ENCODE results near the gene DLG2. TPM values are rescaled to one million over a fixed set of nuclear protein-coding genes. Genes with fewer than 3 reads are reported as not detected.

Gene DLG2
- total and polyA plus RNA-seq, 2 of the 8 experiments (the other 6 are each of a cell fraction or from before 2014, with no cell fraction given), result 1.7 to 14.3 TPM

GRCh38 chr11:83945976-83946375 lies 1681.2 kb downstream of the DLG2 start:
- Histone ChIP-seq H2BK15ac (ENCODE audit: low read length) (no peak overlapping the region), H3K4me1 (replicated peaks in 1 of 4; ENCODE audit: control insufficient read depth in 3 of 4, insufficient read depth in 4 of 4, low read length in 3 of 4) (no peaks in the 10 kb centered on the region; a peak in 2 of 7 replicates), H3K27me3 (replicated peaks in 1 of 4; ENCODE audit: control insufficient read depth in 3 of 4, extremely low read depth in 1 of 4, insufficient read depth in 3 of 4, low read length in 3 of 4) (no peaks in the 10 kb centered on the region), H4K5ac (ENCODE audit: insufficient read length, low read depth, low read length) (no peak overlapping the region), H3K27ac (ENCODE audit: low read depth, low read length) (no peak overlapping the region), H3K79me1 (ENCODE audit: low read depth, low read length) (no peaks in the 10 kb centered on the region), H3K4ac (replicated peaks; ENCODE audit: insufficient read length, low read depth, low read length) (no peak overlapping the region), H4K8ac (ENCODE audit: extremely low read depth, insufficient read depth, low read length) (no peak overlapping the region), H3K4me2 (ENCODE audit: insufficient read depth in 1 of 2, low read depth in 2 of 2, low read length in 2 of 2) (no peak overlapping the region), H3K23me2 (ENCODE audit: low read depth, low read length) (no peaks in the 10 kb centered on the region), H3K14ac (ENCODE audit: insufficient read length) (no peak overlapping the region), H2AFZ (ENCODE audit: low read length) (no peak overlapping the region), H3K4me3 (ENCODE audit: extremely low read depth in 1 of 4, insufficient read depth in 2 of 4, low read depth in 3 of 4, low read length in 4 of 4) (no peak overlapping the region), H4K91ac (replicated peaks; ENCODE audit: insufficient read length, low read length) (no peak overlapping the region), H3K23ac (ENCODE audit: insufficient read length) (no peak overlapping the region), H2AK5ac (ENCODE audit: low read depth, low read length) (no peak overlapping the region), H2BK20ac (ENCODE audit: low read length) (no peak overlapping the region), H3K9me3 (ENCODE audit: insufficient read depth in 2 of 2, low read depth in 1 of 2, low read length in 1 of 2) (no peaks in the 10 kb centered on the region), H4K20me1 (replicated peaks in 1 of 2; ENCODE audit: control insufficient read depth in 1 of 2, insufficient read depth in 2 of 2, low read length in 2 of 2) (no peaks in the 10 kb centered on the region), H2BK5ac (ENCODE audit: low read depth, low read length) (no peak overlapping the region), H3K36me3 (ENCODE audit: control insufficient read depth in 2 of 4, insufficient read depth in 4 of 4, low read length in 3 of 4) (no peaks in the 10 kb centered on the region), H3K18ac (ENCODE audit: extremely low read depth, low read length) (no peak overlapping the region), H2BK12ac (ENCODE audit: low read depth, low read length) (no peak overlapping the region), H3K9ac (replicated peaks in 1 of 4; ENCODE audit: extremely low read depth in 1 of 4, low read depth in 3 of 4, low read length in 3 of 4) (no peak overlapping the region), H2BK120ac (replicated peaks; ENCODE audit: low read depth, low read length) (no peak overlapping the region), H3K56ac (replicated peaks; ENCODE audit: insufficient read length, low read depth, low read length) (no peak overlapping the region), H3K79me2 (ENCODE audit: control insufficient read depth in 1 of 2, insufficient read depth in 2 of 2, low read length in 2 of 2) (no peaks in the 10 kb centered on the region)
- TF ChIP-seq JUN (IDR thresholded peaks at IDR 0.05; ENCODE audit: low read depth, low read length) (no peak), CHD1 (IDR thresholded peaks at IDR 0.05; ENCODE audit: low read depth, low read length) (no peak), CTCF (IDR thresholded peaks at IDR 0.05; ENCODE audit: control extremely low read depth in 1 of 3, insufficient read depth in 1 of 3, low read depth in 1 of 3, low read length in 3 of 3) (no peak), SIX5 (IDR thresholded peaks at IDR 0.05; ENCODE audit: low read depth, low read length) (no peak), EGR1 (IDR thresholded peaks at IDR 0.05; ENCODE audit: borderline replicate concordance, low read depth, low read length) (no peak), SUZ12 (IDR thresholded peaks at IDR 0.05; ENCODE audit: low read length) (no peak), SP4 (IDR thresholded peaks at IDR 0.05; ENCODE audit: low read length) (no peak), GTF2F1 (IDR thresholded peaks at IDR 0.05; ENCODE audit: borderline replicate concordance, low read depth, low read length) (no peak), CHD2 (IDR thresholded peaks at IDR 0.05; ENCODE audit: low read length) (no peak), RFX5 (IDR thresholded peaks at IDR 0.05; ENCODE audit: borderline replicate concordance, low read depth, low read length) (no peak), SP2 (IDR thresholded peaks at IDR 0.05; ENCODE audit: low read length) (no peak), SRF (IDR thresholded peaks at IDR 0.05; ENCODE audit: low read depth, low read length) (no peak), GABPA (IDR thresholded peaks at IDR 0.05; ENCODE audit: borderline replicate concordance, insufficient read depth, low read length) (no peak)
- DNase-seq (ENCODE audit: low read depth in 1 of 2, low spot score in 2 of 2) (no peak), FAIRE-seq (no peak)
- 93% methylated on average over 7 of the region's 7 CpGs; no CpG with 5 or more reads in 1 of the 2 experiments for WGBS, 2 experiments (ENCODE audit: extremely low coverage in 1 of 2, insufficient coverage in 1 of 2, insufficient read length in 1 of 2, insufficient replicate concordance in 2 of 2, low coverage in 1 of 2, low lambda C conversion rate in 2 of 2, missing lambda C conversion rate in 1 of 2)
- ChIA-PET CTCF (ENCODE audit: partially characterized antibody) (no interaction called here), POLR2A (ENCODE audit: partially characterized antibody) (no interaction called here)
